Measurements from ENCODE around the gene TPGS1.

Gene TPGS1, protein sequence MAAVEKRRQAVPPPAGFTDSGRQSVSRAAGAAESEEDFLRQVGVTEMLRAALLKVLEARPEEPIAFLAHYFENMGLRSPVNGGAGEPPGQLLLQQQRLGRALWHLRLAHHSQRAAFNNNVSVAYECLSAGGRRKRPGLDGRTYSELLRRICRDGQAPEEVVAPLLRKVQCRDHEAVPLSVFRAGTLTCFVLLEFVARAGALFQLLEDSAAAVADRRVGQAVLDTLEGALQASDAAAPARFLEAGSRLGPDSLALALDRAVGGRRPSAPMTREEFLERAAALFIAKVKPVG

DNA sequence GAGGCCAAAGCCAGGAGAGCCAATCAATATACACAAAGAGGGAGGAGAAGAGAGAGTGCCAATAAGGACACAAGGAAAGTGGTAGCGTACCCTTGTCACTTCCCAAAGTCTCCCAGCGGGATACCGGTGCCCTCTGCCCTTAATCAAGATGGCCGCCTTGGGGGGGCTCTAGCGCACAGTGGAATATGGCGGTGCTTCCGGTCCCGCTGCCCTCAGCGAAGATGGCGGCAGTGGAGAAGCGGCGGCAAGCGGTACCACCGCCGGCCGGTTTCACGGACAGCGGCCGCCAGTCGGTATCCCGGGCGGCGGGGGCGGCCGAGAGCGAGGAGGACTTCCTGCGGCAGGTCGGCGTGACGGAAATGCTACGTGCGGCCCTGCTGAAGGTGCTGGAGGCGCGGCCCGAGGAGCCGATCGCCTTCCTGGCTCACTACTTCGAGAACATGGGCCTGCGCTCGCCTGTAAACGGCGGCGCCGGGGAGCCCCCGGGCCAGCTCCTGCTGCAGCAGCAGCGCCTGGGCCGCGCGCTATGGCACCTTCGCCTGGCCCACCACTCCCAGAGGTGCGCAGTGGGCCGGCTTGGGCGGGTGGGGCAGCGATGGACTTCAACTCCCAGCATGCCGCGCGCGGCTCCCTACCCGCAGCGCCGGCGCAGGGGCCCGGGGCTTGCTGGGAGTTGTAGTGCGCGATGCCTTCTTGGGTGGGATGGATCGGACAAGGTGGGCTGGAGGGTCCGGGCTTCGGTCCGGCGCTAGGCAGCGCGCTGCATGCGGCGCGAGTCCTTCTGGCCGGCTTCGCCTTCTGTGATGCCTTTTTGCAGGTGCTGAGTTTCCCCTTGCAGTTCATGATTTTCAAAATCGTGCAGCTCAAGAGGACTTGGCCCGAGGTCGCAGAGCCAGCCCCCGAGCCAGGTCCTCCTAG, at the start of gene TPGS1:
TPGS1 (plus strand) TSS at position 212 of the 918 bp plus-strand sequence; CDS start at position 222, 10 bp downstream.
- peak; percentile 74 to 80 for DNase-seq (ENCODE audit: low read depth in 2 of 2)

DNA sequence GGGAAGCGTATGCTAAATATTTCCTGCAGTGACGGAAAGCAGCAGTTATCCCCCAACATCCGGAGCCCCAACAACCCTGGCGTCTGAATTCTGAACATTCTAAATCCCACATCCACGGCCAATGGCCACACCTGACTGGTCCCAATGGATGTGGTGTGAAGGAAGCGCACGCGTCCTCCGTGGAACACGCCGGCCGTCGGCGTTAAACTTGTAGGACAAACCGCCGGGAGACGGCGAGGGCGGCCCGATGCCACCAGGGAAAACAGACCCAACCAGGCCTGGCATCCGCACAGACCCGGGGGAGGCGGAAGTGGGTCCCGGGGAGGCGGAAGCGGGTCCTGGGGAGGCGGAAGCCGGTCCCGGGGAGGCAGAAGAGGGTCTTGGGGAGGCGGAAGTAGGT, 49.7 kb upstream of the TPGS1 start:
- DNase-seq (ENCODE audit: low read depth in 2 of 2): no peak

DNA sequence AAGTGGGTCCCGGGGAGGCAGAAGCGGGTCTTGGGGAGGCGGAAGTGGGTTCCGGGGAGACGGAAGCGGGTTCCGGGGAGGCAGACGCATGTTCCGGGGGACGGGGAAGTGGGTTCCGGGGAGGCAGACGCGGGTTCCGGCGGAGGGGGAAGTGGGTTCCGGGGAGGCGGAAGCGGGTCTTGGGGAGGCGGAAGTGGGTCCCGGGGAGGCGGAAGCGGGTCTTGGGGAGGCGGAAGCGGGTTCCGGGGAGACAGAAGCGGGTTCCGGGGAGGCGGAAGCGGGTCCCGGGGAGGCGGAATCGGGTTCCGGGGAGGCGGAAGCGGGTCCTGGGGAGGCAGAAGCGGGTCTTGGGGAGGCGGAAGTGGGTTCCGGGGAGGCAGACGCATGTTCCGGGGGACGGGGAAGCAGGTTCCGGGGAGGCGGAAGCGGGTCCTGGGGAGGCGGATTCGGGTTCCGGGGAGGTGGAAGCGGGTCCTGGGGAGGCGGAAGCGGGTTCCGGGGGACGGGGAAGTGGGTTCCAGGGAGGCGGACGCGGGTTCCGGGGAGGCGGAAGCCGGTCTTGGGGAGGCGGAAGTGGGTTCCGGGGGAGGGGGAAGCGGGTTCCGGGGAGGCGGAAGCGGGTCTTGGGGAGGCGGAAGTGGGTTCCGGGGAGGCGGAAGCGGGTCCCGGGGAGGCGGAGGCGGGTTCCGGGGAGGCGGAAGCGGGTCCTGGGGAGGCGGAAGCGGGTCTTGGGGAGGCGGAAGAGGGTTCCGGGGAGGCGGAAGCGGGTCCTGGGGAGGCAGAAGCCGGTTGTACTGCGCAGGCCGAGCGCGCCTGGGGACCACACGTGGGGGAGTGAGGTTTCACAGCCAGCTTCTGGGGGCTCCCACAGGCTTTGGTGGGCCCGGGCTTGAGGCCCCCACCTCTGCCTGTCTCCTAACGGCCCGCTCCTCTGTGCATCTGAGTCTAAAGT, 48.9 kb upstream of the TPGS1 start:
- DNase-seq (ENCODE audit: low read depth in 2 of 2): no peak

DNA sequence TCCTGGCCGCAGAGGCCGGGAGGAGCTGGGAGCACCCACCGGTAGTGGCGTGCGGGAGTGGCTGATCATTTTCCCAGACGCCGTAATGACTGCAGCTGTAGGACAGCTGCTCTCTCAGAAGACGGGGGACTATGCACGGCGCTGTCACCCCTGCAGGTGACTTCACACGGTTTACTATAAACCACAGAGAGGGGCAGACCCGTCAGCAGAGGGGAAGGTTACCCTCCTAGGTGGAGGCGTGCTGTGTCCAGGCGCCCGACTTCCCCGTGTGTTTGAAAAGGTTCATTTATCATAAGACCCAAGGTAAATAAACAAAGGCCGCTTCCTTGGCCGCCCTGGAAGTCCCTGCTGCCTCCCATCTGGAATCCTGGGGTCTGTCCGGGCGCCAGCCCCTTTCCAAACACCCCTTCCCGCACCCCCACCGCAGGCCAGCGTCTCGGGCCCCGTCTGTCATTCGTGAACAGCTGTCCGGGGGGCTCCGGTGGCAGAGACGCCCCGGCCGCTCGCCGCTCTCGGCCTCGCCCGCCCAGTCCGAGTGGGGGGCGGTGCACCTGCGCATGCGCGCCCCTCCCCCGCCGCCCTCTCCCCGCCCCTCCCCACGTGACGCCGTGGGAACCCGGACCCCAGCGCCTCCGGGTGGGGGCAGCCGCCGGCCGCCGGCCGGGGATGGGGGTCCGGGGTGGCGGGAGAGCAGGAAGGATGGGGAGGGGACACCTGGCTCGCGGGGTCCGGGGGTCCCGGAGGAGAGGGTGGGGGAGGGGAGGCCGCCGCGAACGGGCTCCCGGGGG, 47.4 kb upstream of the TPGS1 start:
- no peak for DNase-seq (ENCODE audit: low read depth in 2 of 2)

DNA sequence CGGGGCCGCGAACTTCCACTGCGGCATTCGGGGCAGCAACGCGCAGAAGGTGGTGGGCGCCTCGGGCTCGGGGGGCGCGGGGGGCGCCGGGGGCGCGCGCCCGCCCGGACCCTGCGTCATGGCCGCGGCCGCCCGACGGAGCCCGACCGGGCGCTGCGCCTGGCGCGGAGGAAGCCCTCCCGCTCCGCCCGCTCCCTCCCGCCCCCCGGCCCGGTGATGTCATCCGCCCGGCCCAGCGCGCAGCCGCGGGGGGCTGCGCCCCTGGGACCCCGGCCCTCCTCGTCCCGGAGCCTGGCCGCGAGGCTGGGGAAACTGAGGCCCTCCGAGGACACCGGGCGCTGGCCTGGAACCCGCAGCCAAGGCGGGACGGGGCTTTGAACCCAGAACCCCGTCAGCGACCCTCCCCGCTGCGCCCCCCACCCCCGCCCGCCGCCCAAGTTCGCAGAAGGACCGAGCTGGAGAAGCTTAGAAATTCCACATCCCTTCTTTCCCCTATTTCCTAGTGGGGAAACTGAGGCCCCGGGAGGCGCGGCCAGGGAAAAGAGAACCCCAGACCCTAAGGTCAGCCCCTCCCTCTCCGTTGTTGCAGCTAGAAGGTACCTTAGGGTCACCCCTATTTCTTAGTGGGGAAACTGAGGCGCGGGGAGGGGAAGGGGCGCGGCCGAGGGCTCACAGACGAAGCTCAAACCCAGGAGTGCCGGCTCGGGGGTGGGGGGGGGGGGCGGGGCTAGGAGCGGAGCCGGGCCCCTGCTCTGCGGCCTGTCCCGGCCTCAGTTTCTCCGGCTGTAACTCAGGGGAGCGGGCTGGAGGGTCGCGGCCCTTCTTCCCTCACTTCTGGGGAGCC, 46.2 kb upstream of the TPGS1 start, which contains the start of gene SHC2:
SHC2 (minus strand) TSS at position 157 of the 844 bp plus-strand sequence; CDS start at position 120, 37 bp downstream.
- DNase-seq (ENCODE audit: low read depth in 2 of 2): no peak

DNA sequence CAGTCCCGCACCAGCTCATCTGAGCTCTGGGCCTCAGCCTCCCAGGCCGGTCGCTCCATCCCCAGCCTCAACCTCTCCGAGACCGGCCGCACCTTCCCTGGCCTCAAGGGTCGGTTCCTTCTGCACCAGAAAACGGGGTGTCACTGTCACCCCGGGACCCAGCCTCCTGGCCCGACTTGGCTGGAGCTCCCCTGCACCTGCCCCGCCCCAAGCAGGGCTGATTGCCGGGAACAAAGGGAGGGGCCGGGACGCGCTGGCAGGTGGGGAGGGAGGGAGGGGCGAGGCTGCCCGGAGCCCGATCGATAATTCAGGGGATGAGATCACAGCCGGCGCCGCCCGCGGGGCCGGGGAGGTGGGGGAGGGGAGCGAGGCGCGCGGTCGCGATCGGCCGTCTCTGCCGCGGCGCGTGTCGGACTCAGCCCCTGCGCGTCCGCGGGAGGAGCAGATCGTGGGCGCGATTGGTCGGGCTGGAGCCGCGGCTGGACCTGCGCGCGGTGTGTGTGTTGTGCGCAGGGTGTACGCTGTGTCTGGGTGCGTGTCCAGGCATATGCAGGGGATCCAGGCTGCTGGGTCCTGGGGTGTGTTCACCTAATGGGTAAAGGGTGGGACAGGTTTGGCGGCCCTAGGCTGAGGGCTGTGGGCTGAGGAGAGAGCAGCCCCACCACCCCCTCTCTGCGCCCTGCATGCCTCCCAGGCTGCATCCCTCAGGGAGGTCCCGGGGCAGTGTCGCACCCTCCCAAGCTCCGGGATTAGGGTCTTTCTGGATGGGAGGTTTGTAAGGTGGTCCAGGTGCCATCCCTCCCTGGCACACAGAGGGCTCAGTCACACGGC, 45.4 kb upstream of the TPGS1 start:
- no peak for DNase-seq (ENCODE audit: low read depth in 2 of 2)

DNA sequence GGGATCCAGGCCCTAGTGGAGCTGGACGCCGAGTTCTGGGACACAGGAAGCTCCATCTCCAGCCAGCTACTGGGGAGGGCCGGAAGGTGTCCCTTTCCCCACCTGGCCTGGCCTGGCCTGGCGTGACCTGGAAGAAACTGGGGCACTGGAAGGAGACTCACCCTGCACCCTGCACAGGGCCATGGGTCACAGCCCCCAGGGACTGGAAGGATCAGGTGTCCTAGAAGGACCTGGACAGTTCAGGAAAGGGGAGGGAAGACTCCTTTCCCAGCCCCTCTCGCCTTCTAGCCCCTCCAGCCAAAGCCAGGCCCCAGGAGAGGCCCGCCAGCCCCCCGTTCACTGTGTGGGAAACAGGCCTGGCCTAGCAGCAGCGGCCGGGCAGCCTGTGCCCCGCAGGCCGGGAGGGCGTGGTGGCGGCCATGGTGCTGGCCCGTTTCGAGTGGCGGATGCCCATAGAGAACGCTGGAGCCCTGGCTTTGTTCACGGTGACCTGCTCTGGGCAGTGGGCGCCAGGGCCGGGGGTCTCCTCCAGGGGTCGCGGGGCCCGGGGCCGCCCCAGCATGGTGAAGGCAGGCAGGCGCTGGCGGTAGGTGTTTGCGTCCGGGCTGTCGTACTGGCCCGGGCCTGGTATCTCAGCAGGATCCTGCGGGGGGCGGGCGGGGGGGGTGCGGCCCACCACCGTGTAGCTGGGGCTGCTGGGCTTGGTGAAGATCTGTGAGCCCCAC, 43.7 kb upstream of the TPGS1 start:
- no peak for DNase-seq (ENCODE audit: low read depth in 2 of 2)

DNA sequence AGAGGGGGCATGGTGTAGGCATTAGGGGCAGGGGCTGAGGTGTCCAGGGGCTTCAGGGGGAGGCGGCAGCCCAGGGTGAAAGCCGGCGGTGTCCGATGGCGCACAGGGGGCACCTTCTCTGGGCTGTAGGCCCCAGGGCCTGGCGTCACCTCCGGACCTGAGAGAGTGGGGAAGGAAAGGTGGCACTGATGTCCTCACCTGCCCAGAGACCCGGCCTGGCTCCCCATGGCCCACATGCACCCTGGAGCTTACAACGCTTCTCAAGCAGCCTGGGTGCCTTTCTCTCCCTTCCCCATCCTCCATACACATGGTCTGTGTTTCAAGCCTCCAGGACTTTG, 43.1 kb upstream of the TPGS1 start:
- no peak for DNase-seq (ENCODE audit: low read depth in 2 of 2)

DNA sequence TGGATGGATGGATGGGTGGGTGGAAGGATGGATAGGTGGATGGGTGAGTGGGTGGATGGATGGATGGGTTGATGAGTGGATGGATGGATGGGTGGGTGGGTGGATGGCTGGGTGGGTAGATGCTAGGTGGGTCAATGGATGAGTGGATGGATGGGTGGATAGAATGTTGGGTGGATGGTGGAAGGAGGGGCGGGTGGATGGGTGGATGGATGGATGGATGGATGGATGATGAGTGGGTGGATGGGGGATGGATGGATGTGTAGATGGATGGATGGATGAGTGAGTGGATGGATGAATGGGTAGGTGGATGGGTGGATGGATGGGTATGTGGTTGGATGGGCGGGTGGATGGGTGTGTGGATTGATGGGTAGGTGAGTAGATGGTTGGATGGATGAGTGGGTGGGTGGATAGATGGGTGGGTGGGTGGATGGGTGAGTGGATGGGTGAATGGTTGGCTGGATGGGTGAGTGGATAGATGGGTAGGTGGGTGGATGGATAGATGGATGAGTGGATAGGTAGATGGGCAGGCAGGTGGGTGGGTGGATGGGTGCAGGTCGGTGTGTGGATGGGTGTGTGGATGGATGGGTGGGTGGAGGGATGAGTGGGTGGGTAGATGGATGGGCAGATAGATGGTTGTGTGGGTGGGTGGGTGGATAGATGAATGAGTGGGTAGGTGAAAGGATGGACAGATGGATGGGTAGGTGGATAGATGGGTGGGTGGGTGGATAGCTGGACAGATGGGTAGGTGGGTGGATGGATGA, 42.1 kb upstream of the TPGS1 start:
- no peak for DNase-seq (ENCODE audit: low read depth in 2 of 2)

DNA sequence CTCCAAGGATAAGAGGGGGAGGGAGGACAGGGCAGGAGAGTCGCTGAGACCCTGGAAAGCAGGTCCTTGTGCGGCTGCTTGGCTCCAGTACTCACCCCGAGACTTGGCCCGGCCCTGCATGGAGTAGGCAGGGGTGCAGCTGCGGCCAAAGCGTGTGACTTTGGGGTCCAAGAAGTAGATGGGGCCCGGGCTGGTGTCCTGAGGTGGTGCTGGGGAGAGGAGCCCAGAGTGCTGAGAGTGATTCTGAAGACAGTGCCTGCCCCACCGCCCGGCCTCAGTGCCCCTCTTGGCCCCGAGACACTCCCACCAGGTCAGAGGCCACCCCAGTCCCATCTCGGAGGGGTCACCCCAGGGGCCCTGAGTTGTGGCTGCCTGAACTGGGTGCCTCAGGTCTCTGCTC, 39.7 kb upstream of the TPGS1 start:
- DNase-seq (ENCODE audit: low read depth in 2 of 2): no peak

DNA sequence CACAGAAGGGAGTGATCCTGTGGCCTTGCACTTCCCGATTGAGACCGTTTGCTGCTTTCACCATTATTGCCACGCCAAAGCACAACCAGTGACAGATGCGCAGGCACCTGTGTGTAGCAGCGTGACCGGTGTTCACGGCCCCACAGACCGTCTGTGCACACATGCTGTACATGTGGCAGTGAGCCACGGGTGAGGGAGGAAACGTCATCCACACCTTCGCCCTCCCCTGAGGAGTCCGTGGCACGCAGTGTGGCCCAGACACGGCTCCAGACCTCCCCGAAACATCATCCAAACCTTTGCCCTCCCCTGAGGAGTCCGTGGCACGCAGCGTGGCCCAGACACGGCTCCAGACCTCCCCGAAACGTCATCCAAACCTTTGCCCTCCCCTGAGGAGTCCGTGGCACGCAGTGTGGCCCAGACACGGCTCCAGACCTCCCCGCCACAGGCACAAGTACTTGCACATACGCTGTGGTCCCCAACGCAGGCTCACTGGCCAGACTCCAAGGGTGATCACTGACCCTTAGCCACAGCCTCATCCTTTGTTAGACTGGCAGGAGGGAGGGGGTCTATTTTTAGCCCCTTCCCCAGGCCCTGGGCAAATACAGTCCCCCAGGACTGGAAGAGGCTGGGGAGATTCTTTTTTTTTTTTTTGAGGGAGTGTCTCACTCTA, 38.6 kb upstream of the TPGS1 start:
- DNase-seq (ENCODE audit: low read depth in 2 of 2): no peak

DNA sequence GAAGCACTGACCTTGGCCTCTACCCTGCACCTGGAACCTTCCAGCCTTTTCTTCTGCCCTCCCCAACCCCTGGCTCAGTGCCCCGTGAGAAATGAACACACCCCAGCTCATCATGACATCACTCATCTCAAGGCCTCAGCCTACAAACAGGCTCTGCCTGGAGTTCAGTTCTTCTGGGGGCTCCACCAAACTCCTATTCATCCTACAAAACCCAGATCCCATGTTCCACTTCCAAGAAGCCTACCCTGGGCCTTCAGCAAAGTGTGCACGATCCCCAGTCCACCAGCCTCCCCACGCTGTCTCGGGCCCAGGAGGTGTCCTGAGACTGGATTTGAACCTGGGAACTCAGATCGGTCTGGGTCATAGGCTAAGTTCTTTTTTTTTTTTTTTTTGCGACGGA, 37.5 kb upstream of the TPGS1 start:
- DNase-seq (ENCODE audit: low read depth in 2 of 2): no peak

DNA sequence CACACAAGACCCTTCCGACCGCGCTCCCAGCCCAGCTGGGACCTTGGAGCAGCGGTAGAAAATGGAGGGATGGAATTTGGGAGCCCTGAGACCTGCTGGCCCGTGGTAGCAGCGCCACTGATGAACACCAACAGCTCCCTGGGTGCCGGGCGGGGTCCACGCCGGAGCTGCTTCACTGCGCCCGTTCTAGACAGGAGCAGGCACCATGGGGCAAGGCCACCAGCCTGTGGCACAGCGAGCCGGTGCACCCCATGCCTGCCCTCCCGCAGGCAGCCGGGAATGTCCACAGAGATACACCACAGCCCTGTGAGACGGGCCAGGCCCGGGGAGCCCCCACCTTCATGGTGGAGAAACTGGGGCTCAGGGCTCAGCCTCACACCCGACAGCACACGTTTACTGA, 36.6 kb upstream of the TPGS1 start:
- no peak for DNase-seq (ENCODE audit: low read depth in 2 of 2)

DNA sequence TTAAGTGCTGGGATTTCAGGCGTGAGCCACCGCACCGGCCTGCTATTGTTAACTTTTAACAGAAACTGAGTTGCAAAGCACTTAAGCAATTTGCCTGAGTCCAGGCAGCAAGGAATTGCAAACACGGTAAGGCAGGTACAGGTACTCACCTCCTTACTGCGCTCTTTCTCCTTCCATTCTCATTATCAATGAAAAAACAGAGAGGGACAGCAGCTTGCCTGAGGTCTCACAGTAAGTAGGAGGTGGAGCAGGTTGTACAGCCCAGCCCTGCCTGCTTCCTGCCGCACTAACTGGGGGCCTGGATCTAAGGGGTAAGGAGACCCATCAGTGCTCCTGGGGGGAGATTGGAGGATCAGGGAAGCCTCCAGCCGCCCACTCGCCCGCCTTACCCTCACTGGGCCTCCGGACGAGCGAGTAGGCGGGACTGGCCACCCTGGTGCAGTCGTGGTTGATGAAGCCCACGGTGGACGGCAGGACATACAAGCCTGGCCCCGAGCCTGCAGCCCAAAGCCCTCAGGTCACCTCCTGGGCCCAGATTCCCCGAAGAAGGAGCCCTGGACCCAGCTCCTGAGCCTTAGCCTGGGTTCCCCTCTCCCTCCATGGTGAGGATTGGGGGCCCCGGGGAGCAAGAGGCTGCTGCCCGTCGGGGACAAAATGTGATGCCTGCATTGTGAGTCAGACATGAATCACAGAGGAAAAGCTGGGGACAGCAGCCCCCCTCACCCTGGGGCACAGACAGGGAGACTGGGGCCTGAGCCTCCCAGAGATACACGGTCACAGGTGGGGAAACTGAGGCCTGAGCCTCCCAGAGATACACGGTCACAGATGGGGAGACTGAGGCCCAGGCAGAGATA, 35.1 kb upstream of the TPGS1 start:
- DNase-seq (ENCODE audit: low read depth in 2 of 2): no peak

DNA sequence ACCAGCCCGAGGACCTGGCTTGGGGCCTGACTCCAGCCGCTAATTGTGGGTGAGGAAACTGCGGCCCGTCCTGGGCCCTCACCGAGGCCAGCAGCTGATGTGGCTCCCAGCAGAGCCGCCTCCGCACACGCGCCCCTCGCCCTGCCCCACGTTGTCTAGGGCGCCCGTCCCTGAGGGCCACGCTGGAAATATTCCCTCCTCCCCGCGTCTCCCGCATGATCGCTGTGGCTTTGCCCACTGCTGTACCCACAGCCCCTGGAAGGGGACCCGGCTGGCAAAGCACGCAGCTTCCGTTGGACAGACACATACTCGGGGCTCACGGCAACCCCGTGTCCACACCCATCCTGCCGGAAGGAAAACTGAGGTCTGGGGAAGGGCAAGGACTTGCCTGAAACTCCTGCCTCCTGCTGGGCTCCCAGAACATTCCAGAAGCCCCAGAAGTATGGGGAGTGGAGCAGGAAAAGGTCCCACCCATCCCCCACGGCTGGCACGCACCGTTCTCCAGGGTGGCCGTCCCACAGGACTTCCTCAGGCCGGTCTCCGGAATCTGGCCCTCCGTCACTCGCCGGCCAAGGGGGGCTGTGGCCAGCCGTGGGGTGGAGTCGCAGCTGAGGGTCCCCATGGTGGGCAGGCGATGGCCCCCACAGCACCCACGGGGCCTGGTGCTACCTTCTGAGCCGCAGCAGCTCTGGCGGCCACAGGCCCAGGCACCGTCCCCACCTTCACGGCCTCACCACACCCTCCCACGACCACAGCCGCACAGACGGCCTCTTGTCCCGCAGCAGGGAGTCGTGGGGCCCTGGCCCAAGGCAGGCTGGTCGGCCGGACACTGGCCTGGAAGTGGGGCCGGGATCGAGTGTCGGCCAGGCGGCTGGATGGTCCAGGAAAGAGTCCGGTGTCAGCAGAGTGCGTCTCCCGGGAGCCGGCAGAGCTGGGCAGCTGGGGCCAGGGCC, 32.9 kb upstream of the TPGS1 start:
- DNase-seq (ENCODE audit: low read depth in 2 of 2): no peak

Measured in stimulated activated CD4-positive, alpha-beta T cell treated with anti-CD3 and anti-CD28 coated beads, Interleukin-12 subunit alpha, Interleukin-12 subunit beta, amount 100 ng/mL, for 24 hours (primary cell).